K562 (cell line): Measurements from ENCODE around the gene DCTN2. TPM values are rescaled to one million over a fixed set of nuclear protein-coding genes. Genes with fewer than 3 reads are reported as not detected.

Source experiments
- CLOCK ChIP-seq: fragments of 250-450 bp; sonication (Bioruptor Pico); IDR thresholded peaks from 2 replicates; pipeline ENCODE4 v1.4.0; 2020; ENCODE audit warnings: mild to moderate bottlenecking, moderate library complexity, borderline replicate concordance
- CREB3L1 ChIP-seq: fragments of 450-650 bp; IDR thresholded peaks from 2 replicates; pipeline ENCODE4 v1.6.1; 2014; ENCODE audit warnings: low read depth, mild to moderate bottlenecking, moderate library complexity, borderline replicate concordance
- FOXA3 ChIP-seq, 2 experiments: fragments of 450-650 bp in 1 of 2; sonication (generic) in 1 of 2; formaldehyde crosslinking; IDR thresholded peaks in 1 of 2; conservative IDR thresholded peaks in 1 of 2; 2 replicates each; pipeline versions ENCODE4 v1.4.0 to v1.8.0; 2020 to 2022; ENCODE audit warnings: mild to moderate bottlenecking in 2 of 2, missing genetic modification reagents in 1 of 2
- ZBTB33 ChIP-seq: sonication (generic); formaldehyde crosslinking; IDR thresholded peaks from 2 replicates; pipeline ENCODE4 v1.8.1; 2023; ENCODE audit warnings: mild to moderate bottlenecking, missing genetic modification reagents
- ZNF282 ChIP-seq: sonication (generic); formaldehyde crosslinking; IDR thresholded peaks from 2 replicates; pipeline ENCODE4 v1.8.1; 2023; ENCODE audit warnings: missing genetic modification reagents
- polyA plus RNA-seq, 8 experiments: library from polyadenylated mRNA; depleted of rRNA in 4 of 8; stranded (reverse) in 5 of 8; unstranded in 3 of 8; fragments of >200 nt; fragmentation: Nextera tagmentation in 2 of 8; fragmentation: Illumina TruSeq in 1 of 8; extraction: Ambion mirVana in 2 of 8; extraction: Trizol in 1 of 8; gene quantifications; 2 replicates each; pipeline versions ENCODE4 v1.2.1 to v1.2.3, GENCODE V29; 2011 to 2014; ENCODE audit warnings: inconsistent platforms in 1 of 8, missing spikeins in 1 of 8
- total RNA-seq, 7 experiments: library from RNA; depleted of rRNA in 6 of 7; stranded (reverse); fragments of >200 nt in 6 of 7; fragmentation: Illumina TruSeq in 2 of 7; extraction: Trizol in 2 of 7; gene quantifications; 2 replicates each; pipeline versions ENCODE4 v1.2.1 to v1.2.3, GENCODE V29; 2011 to 2021; ENCODE audit warnings: low replicate concordance in 1 of 7
- TF ChIP-seq, protein P1 (sequence below), 2 experiments: fragments of 450-650 bp; IDR thresholded peaks; 2 replicates each; pipeline ENCODE4 v1.6.1; 2018; ENCODE audit warnings: mild to moderate bottlenecking in 2 of 2, low read depth in 1 of 2; ENCODE audit not compliant: partially characterized antibody in 2 of 2
- TF ChIP-seq, protein P2 (sequence below): fragments of 450-650 bp; IDR thresholded peaks from 2 replicates; pipeline ENCODE4 v1.6.1; 2018; ENCODE audit warnings: mild to moderate bottlenecking, low read depth; ENCODE audit not compliant: partially characterized antibody
- TF ChIP-seq, protein P3 (sequence below), 2 experiments: IDR thresholded peaks in 1 of 2; conservative IDR thresholded peaks in 1 of 2; 2 replicates each; pipeline ENCODE4 v1.6.1; 2016; ENCODE audit warnings: low read depth in 2 of 2, mild to moderate bottlenecking in 1 of 2, missing compliant biosample characterization in 1 of 2, missing genetic modification characterization in 1 of 2, moderate library complexity in 1 of 2

Gene DCTN2
- total and polyA plus RNA-seq, 9 of the 15 experiments (the other 6 are each of a cell fraction or from before 2014, with no cell fraction given), result 43.6 to 270 (median 125) TPM

DNA sequence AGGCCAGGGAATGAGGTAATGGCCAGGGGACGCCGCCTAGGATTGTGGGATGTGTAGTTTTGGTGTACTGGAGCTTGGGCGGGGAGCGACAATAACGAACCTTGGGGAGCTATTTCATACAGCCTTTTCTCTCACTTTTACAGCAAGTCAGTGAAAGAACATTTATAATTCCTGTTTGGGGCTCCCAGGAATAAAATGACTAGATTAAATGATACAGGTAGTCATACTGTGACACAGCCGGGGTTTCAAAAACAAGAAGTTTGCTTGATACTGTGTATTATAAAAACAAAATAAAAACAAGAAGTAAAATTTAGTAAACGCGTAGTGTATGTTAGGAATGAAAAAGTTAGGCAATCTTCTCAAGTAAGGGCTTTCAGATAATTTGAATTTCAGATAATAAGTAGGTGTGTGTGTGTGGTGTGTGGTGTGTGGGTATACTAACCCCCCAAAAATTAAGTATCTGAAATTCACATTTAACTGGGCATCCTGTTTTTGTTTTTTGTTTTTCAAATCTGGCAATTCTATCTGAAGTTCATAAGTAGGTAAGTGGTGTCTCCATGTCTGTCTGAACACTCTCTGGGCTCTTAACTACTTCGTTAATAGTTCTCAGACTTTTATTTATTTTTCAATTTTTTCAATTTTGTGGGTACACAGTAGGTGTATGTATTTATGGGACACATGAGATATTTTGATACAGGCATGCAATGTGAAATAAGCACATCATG lies 458 bp upstream of the DCTN2 start (continued):
- TF ChIP-seq ZBTB33 (CRISPR knock-in tag), result no peak
- TF ChIP-seq, protein P1, sequence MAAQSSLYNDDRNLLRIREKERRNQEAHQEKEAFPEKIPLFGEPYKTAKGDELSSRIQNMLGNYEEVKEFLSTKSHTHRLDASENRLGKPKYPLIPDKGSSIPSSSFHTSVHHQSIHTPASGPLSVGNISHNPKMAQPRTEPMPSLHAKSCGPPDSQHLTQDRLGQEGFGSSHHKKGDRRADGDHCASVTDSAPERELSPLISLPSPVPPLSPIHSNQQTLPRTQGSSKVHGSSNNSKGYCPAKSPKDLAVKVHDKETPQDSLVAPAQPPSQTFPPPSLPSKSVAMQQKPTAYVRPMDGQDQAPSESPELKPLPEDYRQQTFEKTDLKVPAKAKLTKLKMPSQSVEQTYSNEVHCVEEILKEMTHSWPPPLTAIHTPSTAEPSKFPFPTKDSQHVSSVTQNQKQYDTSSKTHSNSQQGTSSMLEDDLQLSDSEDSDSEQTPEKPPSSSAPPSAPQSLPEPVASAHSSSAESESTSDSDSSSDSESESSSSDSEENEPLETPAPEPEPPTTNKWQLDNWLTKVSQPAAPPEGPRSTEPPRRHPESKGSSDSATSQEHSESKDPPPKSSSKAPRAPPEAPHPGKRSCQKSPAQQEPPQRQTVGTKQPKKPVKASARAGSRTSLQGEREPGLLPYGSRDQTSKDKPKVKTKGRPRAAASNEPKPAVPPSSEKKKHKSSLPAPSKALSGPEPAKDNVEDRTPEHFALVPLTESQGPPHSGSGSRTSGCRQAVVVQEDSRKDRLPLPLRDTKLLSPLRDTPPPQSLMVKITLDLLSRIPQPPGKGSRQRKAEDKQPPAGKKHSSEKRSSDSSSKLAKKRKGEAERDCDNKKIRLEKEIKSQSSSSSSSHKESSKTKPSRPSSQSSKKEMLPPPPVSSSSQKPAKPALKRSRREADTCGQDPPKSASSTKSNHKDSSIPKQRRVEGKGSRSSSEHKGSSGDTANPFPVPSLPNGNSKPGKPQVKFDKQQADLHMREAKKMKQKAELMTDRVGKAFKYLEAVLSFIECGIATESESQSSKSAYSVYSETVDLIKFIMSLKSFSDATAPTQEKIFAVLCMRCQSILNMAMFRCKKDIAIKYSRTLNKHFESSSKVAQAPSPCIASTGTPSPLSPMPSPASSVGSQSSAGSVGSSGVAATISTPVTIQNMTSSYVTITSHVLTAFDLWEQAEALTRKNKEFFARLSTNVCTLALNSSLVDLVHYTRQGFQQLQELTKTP (IDR thresholded peaks at IDR 0.05; ENCODE audit: low read depth in 1 of 2, partially characterized antibody in 2 of 2), result peak in 1 of 2 experiments; percentile 85
- no peak for TF ChIP-seq CLOCK (CRISPR knock-in tag)
- 0 out of 2 replicates have a peak, but pooled peaks have one; percentile 19 for TF ChIP-seq CREB3L1
- no peak for TF ChIP-seq ZNF282 (CRISPR knock-in tag)
- TF ChIP-seq FOXA3 (CRISPR knock-in tag; conservative IDR thresholded peaks at IDR 0.05 in 1 of 2, IDR thresholded peaks at IDR 0.05 in 1 of 2), result no peak
- TF ChIP-seq, protein P2, sequence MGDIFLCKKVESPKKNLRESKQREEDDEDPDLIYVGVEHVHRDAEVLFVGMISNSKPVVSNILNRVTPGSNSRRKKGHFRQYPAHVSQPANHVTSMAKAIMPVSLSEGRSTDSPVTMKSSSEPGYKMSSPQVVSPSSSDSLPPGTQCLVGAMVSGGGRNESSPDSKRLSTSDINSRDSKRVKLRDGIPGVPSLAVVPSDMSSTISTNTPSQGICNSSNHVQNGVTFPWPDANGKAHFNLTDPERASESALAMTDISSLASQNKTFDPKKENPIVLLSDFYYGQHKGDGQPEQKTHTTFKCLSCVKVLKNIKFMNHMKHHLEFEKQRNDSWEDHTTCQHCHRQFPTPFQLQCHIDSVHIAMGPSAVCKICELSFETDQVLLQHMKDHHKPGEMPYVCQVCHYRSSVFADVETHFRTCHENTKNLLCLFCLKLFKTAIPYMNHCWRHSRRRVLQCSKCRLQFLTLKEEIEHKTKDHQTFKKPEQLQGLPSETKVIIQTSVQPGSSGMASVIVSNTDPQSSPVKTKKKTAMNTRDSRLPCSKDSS, result no peak
- TF ChIP-seq, protein P3, sequence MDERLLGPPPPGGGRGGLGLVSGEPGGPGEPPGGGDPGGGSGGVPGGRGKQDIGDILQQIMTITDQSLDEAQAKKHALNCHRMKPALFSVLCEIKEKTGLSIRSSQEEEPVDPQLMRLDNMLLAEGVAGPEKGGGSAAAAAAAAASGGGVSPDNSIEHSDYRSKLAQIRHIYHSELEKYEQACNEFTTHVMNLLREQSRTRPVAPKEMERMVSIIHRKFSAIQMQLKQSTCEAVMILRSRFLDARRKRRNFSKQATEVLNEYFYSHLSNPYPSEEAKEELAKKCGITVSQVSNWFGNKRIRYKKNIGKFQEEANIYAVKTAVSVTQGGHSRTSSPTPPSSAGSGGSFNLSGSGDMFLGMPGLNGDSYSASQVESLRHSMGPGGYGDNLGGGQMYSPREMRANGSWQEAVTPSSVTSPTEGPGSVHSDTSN (CRISPR knock-in tag; IDR thresholded peaks at IDR 0.05; ENCODE audit: low read depth), result no peak
- TF ChIP-seq, protein P3 (tag; conservative IDR thresholded peaks at IDR 0.05; ENCODE audit: low read depth), result no peak
